NCI-H774 (cell line): Measurements from ENCODE around the gene ASB18.

ENCODE experiments used
- DNase-seq: peaks from one replicate; lab custom pipeline; 2025; lab: John Stamatoyannopoulos, UW

The ASB18 gene

DNA sequence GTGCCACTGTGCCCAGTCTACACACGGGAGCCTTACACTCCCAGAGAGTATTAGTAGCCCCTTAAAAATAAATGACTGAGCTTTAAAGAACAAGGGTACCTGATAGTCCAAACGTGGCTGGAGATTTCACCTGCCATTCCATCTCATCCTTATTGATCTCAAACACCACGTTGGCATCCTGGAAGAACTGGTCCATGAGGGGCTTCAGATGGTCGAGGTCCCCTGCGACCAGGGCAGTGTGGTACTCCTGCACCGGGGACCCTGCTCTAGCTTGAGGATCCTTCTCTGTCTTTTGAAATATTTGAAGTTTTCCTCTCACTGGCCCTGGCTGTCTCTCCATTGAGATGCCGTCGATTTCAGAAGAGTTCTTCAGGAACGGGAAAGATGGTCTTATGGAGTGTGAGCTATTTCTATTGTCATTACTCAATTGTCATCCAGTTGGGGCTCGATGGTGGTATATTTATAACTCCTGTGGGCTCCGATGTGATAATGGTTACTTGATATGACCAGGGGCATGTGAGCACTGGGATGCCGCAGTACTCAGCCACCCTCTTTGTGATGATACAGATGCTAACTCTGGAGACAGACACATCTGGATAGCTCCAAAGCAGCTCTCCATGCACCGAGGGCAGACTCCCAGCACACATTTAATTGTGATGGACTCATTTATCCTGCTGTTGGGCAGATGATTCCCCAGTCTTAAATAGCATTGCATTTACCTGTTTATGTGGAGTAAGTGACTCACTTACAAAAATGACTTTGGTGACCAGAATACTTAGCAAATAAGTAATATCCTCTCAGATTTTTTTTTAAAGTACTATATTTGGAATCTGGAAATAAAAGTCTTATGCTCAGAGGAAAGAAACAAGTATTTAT, 22.8 kb downstream of the ASB18 start:
- DNase-seq: no peak

DNA sequence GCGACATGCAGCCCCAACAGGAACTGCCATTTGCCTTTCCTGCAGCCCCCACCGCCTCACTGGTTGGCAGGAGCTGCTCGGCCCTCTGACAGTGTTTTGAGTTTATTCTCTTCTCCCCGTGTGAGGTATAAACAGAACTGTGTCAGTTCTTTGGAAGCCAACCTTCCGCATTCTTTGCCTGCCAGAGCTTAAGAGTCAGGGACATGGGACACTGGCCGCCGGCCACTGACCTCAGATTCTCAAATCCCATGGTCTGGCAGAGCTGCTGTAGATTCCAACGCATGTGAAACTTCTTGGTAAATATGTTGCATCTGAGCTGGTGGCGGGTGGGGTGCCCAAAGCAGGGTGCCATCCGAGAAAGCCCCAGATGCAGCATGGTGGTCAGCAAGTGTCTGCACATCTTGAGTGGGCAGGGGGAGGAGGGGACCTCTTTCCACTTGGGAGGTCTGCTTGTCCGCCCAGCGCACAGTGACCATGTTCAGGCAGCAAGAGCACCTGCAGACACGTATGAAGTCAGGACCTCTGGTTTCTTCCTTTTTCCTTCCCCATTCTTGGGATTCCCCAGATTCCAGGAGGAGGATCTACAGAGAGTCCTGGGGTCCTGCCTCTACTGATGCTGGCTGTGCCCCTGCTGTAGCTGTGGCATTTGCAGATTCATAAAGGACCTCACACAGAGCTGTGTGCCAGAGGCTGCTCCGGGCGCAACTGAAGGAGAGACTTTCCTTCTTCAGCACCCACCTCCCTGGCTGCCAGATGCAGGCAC, 23.8 kb downstream of the ASB18 start:
- DNase-seq: no peak

DNA sequence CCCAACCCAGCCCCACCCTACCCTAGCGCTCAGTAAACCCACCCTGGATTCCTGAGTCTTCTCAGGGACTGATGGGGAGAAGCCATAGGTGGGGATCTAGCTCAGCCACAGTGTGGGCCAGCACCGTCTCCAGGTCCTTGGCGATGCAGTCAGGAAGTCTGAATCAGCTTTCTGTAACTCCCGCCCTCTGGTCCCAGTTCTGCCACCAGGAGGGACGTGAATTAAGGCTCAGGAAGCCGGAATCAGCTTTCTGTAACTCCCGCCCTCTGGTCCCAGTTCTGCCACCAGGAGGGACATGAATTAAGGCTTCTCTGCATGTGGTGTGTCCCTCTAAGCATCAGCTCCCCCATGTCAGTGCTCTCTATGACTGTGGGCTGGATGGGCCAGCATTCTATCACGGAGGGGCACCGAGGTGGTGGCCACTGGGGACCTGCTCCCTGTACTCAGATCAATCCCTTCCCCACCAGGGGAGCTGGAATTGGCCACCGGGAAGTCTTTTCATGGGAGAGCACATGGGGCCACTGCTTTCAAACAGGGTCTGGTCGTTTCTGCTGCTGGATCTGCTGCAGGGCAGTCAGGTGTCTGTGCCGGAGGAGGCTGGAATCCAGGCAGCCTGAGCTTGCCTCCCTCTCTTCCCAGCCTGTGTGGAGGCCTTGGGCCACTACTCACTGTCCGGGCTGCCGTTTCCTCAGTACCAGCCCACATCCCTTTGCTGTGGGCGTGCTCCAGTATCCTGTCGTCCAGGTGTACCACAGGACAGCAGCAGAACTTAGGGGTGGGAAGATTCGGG, 24.7 kb downstream of the ASB18 start:
- DNase-seq: no peak

DNA sequence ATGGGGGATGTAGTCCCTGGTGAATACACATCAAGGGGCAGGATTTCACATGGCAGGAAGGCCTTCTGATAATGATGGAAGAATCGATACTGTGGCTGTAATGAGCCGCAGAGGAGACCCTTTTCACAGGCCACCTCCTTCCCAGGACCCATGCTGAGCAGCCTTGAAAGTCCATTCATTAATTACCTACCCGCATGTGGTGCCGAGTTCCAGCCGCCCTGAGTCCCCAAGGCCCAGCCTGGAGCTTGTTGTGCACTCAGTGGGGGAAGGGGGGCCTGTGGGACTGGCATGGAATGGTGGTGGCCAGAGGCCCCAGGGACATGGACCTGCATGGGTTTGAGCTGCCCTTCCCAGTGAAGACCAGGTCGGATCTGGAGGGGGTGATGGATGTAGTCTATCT, 25.5 kb downstream of the ASB18 start:
- DNase-seq: no peak

DNA sequence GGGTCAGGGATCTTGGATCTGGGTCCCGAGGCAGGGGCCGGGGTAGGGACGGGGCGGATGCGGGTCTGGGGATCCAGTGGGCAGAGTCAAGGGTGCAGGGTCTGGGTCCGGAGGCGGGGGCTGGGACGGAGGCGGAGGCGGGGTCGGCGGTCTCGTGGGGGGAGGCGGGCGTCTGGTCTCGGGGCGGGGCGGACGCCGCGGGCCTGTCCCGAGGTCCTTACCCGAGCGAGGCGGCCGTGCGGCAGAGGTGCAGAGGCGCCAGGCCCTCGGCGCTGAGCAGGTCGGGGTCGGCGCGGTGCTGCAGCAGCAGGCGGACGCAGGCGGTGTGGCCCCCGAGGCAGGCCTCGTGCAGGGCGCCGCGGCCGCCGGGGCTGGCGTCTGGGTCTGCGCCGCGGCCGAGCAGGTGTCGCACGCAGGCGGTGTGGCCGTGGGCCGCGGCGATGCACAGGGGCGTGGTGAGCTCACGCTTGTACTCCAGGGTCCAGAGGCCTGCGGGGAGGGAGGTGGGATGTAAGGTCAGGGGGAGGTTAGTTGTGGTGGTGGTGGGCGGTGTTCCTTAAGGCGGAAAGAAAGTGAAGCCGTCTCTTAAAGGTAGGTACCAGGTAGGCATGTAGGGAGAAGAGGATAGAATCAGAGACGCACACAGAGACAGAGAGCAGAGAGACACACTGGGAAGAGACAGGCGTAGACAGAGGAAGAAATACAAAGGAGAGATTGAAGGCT, 26.6 kb downstream of the ASB18 start:
- DNase-seq: no peak

DNA sequence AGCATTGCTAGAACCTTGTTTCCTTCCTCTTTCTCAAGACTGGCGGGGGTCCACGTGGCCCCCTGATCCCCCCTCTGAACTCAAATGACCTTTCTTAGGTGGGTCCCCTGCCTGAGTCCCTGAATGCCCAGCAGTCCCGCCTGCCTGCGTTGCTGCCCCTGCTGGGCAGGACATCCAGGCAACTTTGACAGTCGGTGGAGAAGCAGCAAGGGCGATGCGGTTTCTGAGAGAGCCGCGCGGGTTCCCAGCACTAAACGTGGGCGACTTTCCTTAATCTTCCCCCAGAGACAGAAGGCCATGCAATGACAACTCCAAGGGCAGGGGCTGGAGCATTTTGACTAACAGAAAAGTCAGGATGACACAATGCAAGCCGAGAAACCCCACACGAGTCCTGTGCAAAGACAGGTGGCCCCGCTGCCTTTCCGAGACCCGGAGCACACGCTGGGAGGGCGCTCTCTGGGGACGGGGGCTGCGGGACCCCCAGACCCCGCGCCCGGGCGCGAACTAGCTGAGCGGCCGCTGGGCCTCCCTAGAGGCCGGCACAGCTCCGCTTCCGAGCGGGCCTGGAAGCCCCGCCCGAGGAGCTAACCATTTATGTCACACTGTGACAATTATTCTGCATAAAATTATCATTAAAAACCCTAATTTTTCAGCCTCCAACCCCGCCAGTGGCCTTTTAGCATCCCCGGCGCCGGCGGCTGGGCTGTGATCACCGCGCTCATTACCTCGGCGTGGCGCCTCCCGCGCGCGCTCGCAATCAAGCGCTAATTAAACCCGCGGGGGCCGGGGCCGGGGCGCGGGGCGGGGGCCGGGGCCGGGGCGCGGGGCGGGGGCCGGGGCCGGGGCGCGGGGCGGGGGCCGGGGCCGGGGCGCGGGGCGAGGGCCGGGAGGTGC, 27.4 kb downstream of the ASB18 start:
- no peak for DNase-seq

DNA sequence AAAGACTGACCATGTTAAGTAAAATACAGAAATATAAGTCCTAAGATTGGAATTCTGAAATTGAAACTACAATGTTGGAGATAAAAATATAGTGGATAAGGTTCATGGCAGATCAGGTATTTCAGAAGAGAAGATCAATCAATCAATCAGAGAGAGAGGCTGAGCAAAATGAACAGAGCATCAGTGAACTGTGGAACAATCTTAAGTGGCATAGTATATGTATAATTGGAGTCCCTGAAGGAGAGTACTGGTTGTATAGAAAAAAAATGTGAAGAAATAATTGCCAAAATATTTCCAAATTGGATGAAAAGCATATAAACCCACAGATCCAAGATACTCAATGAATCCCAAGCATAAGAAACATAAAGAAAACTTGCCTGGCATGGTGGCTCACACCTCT, 35.0 kb downstream of the ASB18 start:
- DNase-seq: no peak

DNA sequence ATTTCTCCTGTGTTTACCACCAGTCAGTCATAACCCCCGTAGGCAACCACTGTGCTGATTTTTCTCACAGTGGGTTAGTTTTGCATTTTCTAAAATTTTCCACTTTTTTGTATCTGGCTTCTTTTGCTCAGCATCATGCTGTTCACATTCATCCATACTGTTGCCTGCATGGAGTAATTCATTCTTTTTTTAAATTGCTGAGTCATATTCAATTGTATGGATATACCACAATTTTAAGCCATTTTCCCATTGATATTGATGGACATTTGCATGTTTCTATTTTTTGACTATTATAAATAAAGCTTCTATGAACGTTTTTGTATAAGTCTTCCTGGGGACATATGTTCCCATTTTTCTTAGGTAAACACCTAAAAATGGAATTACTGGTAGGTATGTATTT, 40.5 kb downstream of the ASB18 start:
- no peak for DNase-seq

DNA sequence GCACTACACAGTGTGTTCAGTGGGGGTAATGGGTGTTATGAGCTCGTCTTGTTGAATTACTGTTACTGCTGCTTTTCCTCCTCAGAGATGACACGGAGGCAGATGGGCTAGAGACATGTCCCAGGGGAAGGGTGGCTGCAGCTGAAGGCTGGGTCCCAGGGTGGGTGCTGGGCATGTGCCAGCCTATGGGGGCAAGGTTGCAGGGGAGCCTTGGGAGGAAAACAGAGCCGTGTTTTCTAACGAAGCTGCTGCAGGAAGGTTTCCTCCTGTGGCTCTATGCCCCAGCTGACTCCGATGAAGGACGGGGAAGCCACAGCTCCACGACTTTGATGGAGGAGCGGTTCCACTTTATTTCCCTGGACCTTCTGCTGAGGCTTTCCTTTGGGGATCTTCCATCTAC, 42.4 kb downstream of the ASB18 start:
- no peak for DNase-seq

DNA sequence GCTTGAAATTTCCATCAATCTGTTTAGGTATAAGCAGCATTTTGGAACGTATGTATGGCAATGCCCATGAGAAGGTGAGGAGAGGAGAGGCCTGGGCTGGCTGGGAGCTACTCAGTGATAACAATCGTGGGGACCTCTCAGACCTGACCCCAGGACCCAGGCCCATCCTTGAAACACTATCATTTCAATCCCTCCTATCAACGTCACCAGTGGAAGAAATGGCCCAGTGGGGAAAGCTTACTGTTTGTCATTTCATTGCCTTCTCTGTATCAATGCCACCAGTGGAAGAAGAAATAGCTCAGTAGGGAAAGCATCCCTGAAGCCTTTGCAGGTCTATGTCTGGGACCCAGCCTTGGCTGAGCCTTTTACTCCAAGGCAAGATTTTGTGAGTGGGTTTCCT, 44.8 kb downstream of the ASB18 start:
- DNase-seq: no peak

DNA sequence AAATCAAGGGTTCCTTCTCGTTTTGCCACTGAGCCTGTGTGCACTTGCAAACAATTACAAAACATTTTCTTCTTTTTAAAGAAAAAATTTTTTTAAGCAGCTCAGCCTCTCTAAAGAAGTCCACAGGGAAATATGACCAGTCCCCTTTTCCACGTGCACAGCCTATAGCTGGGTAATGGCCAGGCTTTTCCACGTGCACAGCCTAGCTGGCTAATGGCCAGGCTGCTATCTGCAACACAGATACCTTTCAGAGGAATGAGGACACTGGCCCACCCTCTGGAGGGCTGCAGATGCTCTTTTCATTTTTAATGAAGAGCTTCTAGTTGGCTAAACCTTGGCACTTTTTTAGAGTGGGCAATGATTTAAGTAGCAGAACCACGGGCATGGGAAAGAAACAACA, 46.3 kb downstream of the ASB18 start:
- no peak for DNase-seq

DNA sequence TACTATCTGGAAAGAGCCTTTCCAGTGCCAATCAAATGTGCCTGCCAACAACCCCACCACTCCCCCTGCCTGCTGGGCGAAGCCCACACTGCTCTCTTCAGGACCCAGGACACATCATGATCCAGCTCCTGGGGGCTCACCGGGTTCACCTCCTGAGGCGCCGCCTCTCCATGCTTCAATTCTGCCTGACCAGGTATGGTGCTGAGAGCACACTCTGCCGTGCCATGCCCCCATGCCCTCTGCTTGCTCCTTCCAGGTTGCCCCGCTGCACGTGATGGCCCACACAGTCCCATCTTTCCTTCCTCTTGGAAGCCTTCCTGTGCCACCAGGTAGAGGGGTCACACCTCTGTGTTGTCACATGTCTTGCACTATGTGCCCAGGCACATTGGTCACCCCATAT, 47.5 kb downstream of the ASB18 start:
- DNase-seq: no peak

DNA sequence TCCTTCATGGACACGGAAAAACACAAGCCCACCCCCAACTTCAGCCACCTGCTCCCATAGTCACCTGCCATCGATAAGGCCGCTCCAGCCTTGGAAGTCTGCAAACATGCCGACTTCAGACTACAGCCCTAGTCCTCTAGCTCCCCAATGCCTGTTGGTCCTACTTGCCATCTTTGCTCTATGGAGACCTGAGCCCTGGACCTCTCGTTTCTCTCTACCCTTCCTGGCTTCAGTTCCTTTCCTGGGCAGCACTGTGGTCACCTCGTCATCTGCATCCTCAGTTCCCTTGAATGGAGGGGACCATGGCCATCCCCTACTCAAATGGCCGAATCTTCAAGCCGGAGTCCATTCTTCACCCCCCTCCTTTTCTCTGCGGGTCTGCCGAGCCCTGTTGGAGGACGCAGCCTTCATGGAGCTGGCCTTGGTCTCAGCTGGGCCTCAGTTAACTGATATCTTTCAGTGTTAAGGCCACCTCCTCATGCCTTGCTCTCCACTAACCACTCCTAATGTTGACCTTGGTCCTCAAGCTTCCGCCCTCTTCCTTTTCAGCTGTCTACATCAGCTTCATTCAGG, 48.4 kb downstream of the ASB18 start:
- no peak for DNase-seq

DNA sequence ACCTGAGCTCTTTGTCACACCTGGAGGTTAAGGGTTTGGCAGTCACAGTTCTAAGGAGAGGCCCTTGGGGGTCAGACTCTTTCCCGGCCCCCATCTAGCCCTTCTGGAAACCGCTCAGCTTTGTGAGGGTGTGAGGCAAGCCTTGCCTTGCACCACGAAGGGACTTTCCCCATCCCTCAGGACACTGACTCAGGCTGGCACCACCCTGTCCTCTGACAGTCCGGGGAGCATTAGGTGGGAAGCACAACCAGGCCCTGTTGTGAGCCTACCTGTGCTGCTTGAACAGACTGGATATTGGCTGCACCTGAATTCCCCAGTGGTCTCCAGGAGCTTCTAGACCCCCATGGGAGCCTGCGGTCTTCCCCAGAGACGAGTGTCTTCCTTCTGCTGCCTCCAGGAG, 49.0 kb downstream of the ASB18 start:
- DNase-seq: no peak

DNA sequence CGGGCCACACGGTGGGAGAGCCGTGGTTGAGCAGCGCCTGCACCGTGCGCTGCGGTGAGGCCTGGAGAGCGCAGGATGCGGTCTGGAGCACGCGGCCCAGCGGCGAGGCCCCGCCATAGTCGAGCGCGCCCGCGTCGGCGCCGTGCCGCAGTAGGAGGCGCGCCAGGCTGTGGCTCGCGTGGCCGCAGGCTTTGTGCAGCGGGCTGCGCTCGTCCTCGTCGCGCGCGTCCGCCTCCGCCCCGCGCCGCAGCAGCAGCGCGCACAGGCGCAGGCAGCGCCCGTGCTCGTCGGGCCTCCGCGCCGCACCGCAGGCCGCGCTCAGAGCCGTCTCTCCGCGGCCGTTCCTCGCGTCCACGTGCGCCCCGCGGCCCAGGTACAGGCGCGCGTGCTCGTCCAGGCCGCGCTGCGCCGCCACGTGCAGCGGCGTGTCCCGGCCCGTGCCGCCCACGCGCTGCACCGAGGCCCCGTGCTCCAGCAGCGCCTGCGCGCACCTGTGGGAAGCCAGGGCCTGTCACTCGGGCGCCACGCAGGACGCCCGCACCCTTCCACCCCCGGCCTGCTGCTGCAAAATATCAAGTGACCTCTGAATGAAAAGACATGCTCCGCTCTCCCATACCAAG, 49.7 kb downstream of the ASB18 start:
- no peak for DNase-seq

DNA sequence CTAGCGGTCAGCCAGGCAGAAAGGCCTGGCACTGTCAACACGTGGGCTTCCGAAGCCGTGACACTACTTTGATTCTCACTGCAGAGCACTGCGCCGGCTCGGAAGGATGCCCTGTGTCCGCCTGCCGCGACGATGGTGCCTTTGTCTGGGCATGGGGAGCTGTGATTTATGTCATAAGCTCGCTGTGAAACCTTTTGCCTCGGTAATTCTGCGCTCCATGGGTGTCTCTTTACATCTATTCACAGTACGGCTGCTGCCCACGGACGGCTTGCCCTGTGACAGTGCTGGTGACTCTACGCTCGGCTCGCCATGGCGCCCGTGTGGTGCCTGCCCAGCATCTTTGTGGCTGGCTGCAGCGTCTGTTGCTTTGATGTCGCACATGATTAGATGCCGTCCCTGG, 52.9 kb downstream of the ASB18 start:
- no peak for DNase-seq

DNA sequence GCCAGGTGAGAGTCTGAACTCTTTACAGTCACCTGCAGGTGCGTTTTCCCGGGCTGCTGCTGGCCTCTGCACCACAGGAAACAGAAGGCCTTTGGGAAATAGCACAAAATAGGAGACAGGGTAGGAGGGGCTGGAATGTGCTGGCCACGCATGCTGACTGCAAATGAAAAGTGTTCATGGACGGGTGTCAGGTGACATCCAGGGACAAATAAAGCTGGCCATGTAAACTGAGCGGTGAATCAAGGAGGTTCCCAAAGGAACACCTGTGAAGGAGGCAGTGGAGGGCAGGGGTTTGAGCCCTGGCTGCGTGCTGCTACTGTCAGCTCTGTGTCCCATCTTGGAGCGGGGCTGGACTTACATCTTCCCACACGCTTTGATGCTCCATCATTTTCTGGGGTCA, 53.7 kb downstream of the ASB18 start:
- no peak for DNase-seq

DNA sequence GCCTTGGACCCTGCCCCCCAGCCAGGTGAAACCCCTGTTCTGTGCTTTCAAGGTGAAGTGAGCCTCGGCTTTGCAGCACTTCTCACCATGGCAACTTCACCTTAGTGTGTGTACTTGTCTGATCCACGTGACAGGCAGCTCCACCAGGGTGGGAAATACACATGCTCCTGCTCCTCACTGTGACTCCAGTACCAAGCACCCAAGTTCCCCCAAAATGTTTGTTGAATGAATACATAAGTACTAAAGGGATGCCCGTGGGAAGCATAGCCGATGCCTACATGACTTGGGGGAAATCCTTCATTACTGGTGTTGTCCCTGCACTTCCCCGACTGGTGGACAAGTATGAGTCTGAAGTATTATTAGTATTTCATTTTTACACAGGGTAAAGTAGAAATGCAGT, 54.2 kb downstream of the ASB18 start:
- DNase-seq: no peak

DNA sequence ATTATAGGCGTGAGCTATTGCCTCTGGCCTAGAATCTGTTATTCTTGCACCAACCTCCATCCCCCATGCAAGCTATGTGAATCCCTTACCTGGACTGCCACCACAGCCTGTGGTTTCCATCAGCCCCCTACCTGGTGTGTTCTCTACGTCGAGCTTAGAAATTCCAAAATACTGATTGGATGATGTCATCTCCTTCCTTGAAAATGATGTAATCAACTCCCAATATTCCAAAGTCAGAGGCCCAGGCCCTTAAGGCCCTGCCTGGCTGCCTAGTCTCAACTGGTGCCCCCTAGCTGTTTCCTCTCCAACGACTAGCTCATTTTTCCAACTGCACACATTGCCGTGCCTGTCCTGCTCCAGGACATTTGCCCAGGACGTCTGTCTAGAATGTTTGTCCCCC, 54.7 kb downstream of the ASB18 start:
- no peak for DNase-seq
